GM12864 (cell line): ENCODE data around the gene MAGI1.

Experiments used
- DNase-seq: peaks from one replicate; pipeline ENCODE4 v3.0.0-alpha.2; 2011; ENCODE audit warnings: low read depth
- H3K4me3 ChIP-seq: 2 replicates; pipeline ENCODE4 v1.5.1; 2011; ENCODE audit warnings: mild to moderate bottlenecking, low read depth, low read length, control low read depth
- TF ChIP-seq, protein P1 (sequence below): IDR thresholded peaks from 2 replicates; pipeline ENCODE4 v1.5.1; 2011; ENCODE audit warnings: low read depth, mild to moderate bottlenecking, moderate library complexity, low read length, control low read depth, inconsistent platforms; ENCODE audit errors: missing control alignments

The MAGI1 gene

GRCh38 chr3:65675011-65675410, 363.7 kb downstream of the MAGI1 start:
- no peak overlapping the region for H3K4me3 ChIP-seq
- TF ChIP-seq, protein P1, sequence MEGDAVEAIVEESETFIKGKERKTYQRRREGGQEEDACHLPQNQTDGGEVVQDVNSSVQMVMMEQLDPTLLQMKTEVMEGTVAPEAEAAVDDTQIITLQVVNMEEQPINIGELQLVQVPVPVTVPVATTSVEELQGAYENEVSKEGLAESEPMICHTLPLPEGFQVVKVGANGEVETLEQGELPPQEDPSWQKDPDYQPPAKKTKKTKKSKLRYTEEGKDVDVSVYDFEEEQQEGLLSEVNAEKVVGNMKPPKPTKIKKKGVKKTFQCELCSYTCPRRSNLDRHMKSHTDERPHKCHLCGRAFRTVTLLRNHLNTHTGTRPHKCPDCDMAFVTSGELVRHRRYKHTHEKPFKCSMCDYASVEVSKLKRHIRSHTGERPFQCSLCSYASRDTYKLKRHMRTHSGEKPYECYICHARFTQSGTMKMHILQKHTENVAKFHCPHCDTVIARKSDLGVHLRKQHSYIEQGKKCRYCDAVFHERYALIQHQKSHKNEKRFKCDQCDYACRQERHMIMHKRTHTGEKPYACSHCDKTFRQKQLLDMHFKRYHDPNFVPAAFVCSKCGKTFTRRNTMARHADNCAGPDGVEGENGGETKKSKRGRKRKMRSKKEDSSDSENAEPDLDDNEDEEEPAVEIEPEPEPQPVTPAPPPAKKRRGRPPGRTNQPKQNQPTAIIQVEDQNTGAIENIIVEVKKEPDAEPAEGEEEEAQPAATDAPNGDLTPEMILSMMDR: no peak
- no peak for DNase-seq

GRCh38 chr3:65674226-65674625, 364.5 kb downstream of the MAGI1 start:
- DNase-seq: no peak
- H3K4me3 ChIP-seq: no peak overlapping the region
- TF ChIP-seq, protein P1: no peak

DNA sequence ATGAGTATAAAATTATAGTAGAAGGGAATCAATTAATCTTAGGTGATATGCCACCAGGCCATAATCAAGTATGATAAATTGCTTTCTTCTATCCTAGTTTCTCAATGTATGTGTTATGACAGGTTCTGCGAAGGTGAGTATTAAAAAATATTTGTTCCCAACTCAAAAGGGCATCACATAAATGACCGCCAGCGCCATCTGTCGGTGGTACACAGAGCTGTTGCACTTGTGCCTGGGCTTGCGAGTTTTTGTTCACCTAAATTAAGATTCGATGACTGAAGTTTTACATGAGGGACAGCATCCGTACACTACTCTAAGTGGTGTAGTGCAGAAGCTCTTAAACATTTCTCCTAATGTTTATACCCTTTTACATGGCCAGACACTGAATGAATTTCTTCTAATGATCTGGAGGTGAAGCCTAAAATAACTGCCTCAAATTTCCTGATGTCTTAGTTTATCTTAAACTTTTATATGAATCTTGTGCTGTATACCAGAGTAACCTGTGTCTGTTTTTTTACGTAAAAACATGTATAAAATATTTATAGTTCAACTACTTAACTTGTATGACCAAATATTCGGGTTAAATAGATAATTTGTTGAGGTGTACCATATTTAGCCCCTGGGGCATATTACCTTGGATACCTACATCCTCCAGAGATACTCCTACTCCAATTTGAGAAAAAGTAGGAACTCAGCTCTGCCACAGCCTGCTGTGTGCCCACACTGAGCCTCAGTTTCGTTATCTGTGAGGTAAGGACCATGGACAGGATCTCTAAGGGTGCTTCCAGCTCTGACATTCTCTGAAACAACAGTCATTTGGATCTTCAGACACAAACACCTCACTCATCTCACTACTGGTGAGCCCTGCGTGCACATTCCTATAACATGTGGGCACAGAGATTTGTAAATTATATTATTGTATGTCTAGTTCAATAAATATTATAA, 365.6 kb downstream of the MAGI1 start:
- TF ChIP-seq, protein P1: peak; percentile 70
- no peak overlapping the region for H3K4me3 ChIP-seq
- peak; percentile 12 for DNase-seq

DNA sequence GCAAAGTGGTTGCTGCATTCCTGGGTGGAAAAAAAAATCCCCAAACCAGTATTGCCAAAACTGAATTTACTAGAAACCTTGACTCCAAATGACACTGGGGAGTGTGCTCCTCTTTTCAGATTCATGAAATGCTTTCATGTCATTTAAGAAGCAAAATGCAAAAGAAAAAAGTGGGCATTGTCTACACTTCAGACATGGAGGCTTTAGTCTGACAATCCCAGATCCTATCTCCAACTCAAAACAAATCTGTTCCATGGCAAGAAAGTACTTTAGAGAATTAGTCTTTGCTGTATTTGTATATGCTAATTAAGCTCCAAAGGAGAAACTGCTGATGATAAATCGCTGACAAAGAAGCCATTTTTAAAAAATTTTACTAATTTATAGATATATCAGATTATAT, 366.7 kb downstream of the MAGI1 start:
- no peak overlapping the region for H3K4me3 ChIP-seq
- TF ChIP-seq, protein P1: no peak
- no peak for DNase-seq

DNA sequence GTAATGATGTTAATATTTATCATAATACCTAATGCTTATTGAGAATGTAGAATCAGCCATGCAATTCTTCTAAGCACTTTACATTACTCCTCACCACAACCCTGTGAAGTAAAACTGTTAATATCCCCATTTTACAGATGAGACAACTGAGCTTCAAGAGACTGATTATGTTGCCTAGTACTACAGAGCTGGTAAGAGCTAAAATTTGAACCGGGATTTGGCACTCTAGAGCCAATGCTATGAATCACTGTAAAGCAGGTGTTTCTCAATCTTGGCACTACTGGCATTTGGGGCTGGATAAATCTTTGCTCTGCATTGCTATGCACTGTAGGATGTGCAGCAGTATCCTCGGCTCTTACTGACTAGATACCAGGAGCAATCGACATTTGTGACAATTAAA, 367.7 kb downstream of the MAGI1 start:
- DNase-seq: no peak
- H3K4me3 ChIP-seq: no peak overlapping the region
- TF ChIP-seq, protein P1: no peak

DNA sequence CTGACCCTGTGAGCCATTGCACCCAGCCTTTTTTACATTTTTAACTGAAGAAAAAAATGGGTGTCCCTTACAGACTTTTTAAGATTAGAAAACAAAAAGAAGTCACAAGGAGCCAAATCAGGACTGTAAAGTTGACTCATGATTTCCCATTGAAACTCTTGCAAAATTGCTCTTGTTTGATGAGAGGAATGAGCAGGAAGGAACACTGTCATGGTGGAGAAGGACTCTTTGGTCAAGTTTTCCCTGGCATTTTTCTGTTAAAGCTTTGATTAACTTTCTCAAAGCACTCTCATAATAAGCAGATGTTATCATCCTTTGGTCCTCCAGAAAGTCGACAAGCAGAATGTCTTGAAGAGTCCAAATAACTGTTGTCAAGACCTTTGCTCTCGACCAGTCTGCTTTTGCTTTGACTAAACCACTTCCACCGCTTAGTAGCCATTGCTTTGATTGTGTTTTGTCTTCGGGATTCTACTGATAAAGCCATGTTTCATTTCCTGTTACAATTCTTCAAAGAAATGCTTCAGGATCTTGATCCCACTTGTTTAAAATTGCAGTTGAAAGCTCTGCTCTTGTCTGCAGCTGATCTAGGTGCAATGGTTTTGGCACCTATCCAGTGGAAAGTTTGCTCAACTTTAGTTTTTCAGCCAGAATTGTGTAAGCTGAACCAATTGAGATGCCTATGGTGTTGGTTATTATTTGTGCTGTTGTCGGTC, 369.4 kb downstream of the MAGI1 start:
- TF ChIP-seq, protein P1: no peak

More for the DNA sequence above, 369.4 kb downstream of the MAGI1 start:
- H3K4me3 ChIP-seq: no peak overlapping the region
- no peak for DNase-seq
